GM18951 (cell line): ENCODE data around the gene CCT3.
"Not testable (repeated sequence)": the region's sequence is repeated elsewhere in the genome, so short reads cannot be mapped to it uniquely, and the experiment has no call there.

Source experiments
- POLR2A ChIP-seq: IDR thresholded peaks from 4 replicates; pipeline ENCODE4 v1.6.1; 2011; ENCODE audit warnings: mild to moderate bottlenecking; ENCODE audit not compliant: insufficient read length, insufficient read depth; ENCODE audit errors: extremely low read depth
- in situ Hi-C: fragments of 300-500 bp; cut with MboI; formaldehyde crosslinking; loops from one replicate; pipeline ENCODE4 v1.12.0; 2022; ENCODE audit warnings: low sequenced_read_pairs, mixed read lengths, inconsistent platforms; ENCODE audit not compliant: unreplicated experiment

CCT3 gene

GRCh38 chr1:156376958-156377919 is 39.1 kb upstream of the CCT3 start:
- in situ Hi-C loops = no loop called here
- TF ChIP-seq POLR2A = no peak

GRCh38 chr1:156376146-156376545 is 38.1 kb upstream of the CCT3 start:
- no peak for TF ChIP-seq POLR2A
- in situ Hi-C loops = no loop called here

- no peak for TF ChIP-seq POLR2A
- in situ Hi-C loops = no loop called here
Measured at GRCh38 chr1:156373546-156373945, 35.5 kb upstream of the CCT3 start.

- TF ChIP-seq POLR2A = no peak
- in situ Hi-C loops = no loop called here
Measured at GRCh38 chr1:156372876-156373275, 34.8 kb upstream of the CCT3 start.

GRCh38 chr1:156372265-156372586 is 34.1 kb upstream of the CCT3 start:
- no peak for TF ChIP-seq POLR2A
- in situ Hi-C loops = no loop called here

GRCh38 chr1:156371553-156372264 is 33.6 kb upstream of the CCT3 start:
- in situ Hi-C loops = no loop called here
- TF ChIP-seq POLR2A = no peak

GRCh38 chr1:156369685-156370286 is 31.7 kb upstream of the CCT3 start:
- in situ Hi-C loops = not testable (repeated sequence)

GRCh38 chr1:156368889-156369684 is 31.0 kb upstream of the CCT3 start, which contains the start of gene RHBG:
TSS of gene RHBG (plus strand) at chr1:156369211. CDS start at chr1:156369250, 39 bp downstream.
- no peak for TF ChIP-seq POLR2A
- in situ Hi-C loops = no loop called here

GRCh38 chr1:156368157-156368658 is 30.1 kb upstream of the CCT3 start:
- no peak for TF ChIP-seq POLR2A
- in situ Hi-C loops = no loop called here

- no peak for TF ChIP-seq POLR2A
- in situ Hi-C loops = no loop called here
Measured at GRCh38 chr1:156367383-156368156, 29.5 kb upstream of the CCT3 start.

GRCh38 chr1:156366378-156367166 is 28.5 kb upstream of the CCT3 start:
- TF ChIP-seq POLR2A = no peak
- in situ Hi-C loops = no loop called here

GRCh38 chr1:156365754-156366153 is 27.7 kb upstream of the CCT3 start:
- in situ Hi-C loops = no loop called here
- no peak for TF ChIP-seq POLR2A

- in situ Hi-C loops = no loop called here
Measured at GRCh38 chr1:156360534-156360933, 22.4 kb upstream of the CCT3 start.

More at GRCh38 chr1:156360534-156360933, 22.4 kb upstream of the CCT3 start:
- no peak for TF ChIP-seq POLR2A
